ENCODE measurements around the gene NSMCE1.
"Not testable (repeated sequence)": the region's sequence is repeated elsewhere in the genome, so short reads cannot be mapped to it uniquely, and the experiment has no call there.

Gene NSMCE1

DNA sequence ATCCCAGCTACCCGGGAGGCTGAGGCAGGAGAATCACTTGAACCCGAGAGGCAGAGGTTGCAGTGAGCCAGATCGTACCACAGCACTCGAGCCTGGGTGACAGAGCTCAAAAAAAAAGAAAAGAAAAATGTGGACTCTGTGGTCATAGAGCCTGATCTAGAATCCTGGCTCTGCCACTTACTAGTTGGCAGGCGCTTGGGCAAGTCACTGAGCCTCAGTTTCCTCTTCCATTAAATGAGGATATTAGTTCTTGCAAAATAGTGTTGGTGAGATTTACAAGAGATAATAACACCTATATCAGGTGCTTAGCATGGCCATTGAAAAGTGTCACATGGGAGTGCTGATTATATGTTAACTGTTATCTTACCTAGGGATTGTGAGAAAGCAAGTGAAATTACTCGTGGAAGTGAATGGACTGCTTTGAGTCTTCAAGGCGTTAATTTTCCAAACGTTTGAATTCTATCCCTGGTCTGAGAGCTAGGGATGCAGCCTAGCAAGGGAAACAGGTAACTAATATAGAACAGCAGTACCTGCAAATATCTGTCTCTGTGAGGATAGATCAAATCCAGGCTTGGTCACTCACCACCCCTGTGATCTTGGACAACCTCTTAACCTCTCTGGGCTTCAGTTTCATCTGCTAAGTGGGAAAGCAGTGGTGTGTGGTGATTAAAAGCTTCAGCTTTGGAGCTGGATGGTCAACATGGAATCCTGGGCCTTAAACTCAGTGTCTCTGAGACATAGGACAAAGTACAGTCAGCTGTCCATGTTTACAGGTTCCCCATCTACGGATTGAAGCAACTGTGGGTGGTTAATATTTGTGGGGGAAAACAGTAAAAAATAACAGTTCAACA is 953 bp upstream of the NSMCE1 start:
- DNase-seq = no peak

DNA sequence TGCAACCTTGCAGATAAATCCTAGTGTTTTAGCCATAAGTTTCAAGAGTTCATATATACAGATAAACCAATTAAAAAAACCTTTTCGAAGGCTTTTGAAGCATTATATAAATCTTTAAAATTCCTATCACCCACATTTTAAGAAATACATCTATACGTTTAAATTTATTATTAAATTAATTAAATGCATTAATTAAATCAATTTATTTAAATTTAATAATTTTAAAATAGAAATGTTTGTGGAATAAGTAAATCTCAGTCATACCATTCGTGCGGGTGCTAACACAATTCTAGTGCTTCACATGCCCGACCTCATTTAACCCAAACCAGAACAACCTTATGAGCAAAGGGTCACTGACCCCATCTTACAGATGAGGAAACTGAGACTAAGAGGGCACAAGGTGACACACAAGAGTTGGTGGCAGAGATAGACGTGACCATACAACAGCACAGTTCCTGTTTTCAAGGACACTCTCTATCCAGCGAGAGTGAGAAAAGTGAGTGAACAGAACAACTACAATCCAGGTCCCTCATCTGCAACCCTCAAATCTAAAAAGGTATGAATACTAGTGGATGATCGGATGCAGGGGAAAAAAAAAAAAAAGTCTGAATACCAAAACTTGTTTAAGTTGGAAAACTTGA is 1.4 kb downstream of the NSMCE1 start:
- no peak for DNase-seq

DNA sequence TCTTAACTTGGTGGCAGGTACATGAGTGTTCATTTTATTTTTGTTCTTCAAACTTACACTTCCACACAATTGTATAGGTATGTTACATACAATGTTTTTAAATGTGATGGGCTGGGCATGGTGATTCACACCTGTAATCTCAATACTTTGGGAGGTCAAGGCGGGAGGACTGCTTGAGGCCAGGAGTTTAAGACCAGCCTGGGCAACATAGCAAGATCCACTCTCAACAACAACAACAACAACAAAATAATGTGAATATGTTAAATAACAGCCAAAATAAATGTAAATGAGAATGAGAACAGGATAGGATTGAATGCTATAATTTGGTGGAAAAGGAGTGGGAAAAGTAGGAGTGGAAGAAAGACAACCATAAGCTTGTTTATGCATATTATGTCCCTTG is 2.6 kb downstream of the NSMCE1 start:
- no peak for DNase-seq

DNA sequence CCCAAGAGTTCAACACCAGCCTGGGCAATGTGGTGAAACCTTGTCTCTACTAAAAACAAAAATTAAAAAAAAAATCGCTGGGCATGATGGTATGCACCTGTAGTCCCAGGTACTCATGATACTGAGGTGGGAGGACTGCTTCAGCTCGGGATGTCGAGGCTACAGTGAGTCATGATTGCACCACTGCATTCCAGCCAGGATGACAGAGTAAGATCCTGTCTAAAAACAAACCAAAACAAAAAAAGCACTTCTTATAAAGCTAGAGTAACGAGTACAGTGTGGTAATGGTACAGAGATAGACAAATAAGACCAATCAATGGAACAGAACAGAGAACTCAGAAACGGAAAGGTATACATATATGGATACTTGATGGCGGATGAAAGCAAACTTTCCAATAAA is 4.4 kb downstream of the NSMCE1 start:
- DNase-seq = no peak

DNA sequence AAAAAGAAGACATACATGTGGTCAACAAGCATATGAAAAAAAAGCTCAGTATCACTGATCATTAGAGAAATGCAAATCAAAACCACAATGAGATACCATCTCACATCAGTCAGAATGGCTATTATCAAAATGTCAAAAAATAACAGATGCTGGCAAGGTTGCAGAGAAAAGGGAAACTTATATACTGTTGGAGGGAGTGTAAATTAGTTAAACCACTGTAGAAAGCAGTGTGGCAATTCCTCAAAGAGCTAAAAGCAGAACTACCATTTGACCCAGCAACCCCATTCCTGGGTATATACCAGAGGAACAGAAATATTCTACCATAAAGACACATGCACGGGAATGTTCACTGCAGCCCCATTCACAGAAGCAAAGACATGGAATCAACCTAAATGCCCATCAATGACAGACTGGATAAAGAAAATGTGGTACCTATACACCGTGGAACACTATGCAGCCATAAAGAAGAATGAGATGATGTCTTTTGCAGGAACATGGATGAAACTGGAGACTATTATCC is 5.6 kb downstream of the NSMCE1 start:
- DNase-seq = not testable (repeated sequence)

DNA sequence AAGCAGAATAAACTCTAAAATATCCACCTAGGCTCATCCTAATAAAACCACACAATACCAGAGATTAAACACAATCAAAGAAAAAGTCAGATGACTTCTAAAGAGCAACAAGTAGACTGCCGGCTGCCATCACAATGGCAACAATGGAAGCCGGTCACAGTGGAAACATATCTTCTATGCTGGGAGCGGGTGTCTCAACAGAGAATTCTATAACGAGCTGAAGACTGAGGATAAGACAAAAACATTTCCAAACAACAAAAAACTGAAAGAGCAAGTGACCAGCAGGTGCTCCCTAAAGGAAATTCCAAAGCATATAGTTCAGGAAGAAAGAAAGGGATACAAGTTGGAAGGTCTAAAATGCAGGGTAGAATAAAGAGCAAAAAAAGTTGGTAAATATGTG is 8.9 kb downstream of the NSMCE1 start:
- no peak for DNase-seq

DNA sequence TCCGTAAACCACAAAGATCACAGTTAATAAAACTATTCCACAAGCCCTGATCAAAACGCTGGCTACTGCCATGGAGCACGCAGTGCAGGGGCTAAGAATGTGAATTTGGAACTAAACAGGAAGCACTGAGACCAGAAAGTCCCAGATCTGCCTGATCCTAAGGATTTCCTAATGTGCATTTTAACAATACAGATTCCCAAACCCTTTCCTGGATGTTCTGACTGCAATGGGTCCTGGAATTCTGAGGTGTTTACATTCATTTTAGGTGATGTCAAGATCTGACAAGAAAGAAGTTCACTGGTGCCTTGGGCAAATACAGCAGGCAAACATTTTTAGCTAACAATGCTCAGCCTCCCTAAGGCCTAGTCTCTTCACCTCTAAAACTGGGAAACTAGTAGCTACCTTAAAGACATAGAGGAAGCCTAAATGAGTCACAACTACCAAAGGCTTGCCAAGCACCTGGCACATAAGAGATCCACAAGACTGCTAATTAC is 10.3 kb downstream of the NSMCE1 start:
- DNase-seq = no peak

DNA sequence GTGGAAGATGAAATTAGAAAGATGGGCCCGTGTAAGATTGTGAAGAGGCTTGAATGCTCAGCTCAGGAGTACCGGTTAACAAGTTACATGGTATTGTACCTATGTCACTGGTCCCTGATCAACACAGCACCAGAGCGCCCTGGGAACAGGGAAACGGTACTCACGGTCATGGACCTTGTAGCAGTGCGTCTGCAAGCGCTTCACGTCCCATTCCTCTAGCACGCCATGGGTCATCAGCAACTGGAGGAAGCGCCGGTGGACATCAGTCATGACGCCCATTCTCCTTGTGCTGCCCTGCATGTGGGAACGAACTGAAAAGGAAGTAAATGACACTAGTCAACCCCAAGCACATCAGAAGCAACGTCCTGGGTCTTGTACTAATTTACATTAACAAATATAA is 11.3 kb downstream of the NSMCE1 start:
- no peak for DNase-seq

DNA sequence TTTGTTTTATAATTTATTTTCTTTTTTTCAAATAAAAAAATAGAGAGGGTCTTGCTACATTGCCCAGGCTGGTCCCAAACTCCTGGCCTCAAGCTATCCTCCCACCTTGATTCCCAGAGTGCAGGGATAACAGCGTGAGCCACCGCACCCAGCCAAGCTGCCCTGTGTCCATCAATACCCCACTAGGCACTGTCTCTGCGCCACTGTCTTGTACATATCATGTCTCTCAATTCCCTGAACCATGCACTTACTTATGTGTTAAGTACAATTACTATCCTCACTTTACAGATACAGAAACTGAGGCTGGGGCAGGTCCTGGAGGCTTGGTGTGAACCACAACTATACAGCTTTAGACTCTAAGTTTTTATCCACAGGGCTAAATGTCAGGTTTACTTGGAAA is 11.7 kb downstream of the NSMCE1 start:
- DNase-seq = no peak

DNA sequence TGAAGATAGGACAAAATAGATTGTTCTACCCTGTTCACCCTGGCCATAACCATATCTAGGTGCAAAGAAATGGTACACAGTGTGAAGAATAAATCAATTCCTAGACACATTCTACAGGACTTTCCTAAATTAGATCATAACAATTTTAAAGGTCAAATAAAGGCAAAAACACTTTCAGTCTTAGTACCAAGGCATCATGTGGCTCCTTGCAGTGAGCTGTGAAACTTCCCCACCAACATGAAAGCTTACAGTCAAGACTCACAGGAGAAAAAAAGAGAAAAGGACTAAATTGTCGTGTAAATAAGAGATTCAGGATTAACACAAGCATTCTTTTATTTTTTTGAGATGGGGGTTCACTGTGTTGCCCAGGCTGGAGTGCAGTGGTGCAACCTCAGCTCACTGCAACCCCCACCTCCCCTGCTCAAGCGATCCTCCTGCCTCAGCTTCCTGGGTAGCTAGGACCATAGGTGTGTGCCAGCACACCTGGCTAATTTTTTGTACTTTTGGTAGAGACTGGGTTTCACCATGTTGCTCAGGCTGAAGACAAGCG is 14.2 kb downstream of the NSMCE1 start:
- DNase-seq = no peak

DNA sequence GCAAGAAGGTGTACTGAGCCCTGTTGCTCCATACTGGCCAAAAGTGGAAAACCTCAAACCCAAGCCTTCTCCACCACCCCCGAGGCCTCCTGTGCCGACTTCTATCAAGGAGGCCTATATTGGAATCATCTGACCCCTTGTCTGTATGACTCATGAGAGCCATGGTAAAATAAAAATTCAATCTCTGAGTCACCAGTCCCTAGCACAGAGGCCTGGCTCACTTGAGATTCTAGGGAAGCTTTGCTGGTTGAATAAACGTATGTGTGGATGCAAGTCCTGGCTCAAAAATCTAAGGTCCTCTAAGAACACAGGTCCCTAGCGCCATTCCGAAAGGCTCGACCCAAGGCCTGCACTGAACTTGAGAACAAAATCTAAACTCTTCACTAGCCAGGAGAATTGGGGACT is 15.0 kb downstream of the NSMCE1 start:
- DNase-seq = no peak

DNA sequence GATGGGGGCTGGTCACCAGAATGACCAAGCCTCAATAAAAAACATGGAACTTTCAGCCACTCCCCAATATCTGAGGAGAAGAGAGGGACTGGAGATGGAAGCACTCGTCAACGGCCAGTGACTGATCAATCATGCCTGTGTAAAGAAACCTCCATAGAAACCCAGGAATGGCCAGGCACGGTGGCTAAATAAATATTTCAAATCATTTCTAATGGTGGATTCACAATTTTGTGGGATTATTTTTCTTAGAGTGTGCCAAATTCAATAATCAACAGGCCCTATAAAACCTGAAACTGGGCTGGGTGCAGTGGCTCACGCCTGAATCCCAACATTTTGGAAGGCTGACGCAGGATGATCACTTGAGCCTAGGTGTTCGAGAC is 16.4 kb downstream of the NSMCE1 start:
- DNase-seq = no peak

DNA sequence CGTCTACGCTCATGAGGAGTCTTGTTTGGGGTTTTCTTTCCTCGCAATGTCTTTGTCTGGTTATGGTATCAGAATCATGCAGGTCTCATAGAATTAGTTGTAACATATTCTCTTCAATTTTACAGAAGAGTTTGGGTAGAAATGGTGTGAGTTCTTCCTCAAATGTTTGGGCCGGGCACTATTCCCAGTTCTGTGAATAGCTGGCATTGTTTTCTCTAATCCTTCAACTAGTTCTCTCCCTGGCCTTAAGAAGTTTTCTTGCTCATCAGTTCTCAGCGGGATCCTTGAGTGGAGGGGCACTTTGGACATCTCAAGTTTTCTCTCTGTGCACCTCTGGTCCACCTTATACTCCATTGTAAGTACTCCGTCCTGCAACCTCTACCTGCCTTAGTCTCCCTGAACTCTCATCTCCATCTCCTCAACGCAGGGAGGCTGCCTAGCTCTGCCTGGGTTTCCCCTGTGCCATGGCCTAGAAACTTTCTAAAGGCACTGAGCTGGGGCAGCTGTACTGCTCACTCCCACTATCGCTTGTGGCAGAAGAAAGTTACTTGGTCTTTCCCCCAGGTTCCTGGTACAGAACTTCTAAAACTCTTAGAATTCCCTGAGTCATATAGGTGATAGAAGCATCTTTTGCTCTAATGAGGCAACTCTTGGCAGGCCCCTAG is 16.9 kb downstream of the NSMCE1 start:
- DNase-seq = no peak

DNA sequence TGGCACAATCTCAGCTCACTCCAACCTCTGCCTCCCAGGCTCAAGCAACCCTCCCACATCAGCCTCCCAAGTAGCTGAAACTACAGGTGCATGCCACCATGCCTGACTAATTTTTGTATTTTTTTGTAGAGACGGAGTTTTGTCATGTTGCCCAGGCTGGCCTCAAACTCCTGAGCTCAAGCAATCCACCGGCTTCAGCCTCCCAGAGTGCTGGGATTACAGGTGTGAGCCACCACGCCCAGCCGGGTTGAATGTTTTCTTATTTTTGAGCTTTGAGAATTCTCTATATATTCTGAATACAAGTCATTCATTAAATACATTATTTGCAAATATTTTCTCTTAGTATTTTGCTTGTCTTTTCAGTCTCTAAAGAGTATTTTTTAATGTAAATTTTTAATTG is 19.7 kb downstream of the NSMCE1 start:
- not testable (repeated sequence) for DNase-seq

DNA sequence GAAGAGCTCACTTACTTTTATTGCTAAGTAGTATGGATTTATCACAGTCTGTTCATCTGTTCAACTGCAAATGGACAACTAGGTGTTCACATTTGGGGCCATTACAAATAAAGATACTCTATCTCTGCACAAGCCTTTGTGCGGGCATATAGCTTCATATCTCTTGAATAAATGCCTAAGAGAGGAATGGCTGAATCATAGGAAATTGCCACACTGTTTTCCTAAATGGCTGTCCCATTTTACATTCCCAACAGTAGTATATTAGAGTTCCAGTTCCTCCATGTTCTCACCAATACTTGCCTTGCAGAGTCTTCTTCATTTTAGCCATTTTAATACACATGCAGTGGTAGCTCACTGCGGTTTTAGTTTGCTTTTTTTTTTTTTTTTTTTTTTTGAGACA is 20.5 kb downstream of the NSMCE1 start:
- DNase-seq = no peak

DNA sequence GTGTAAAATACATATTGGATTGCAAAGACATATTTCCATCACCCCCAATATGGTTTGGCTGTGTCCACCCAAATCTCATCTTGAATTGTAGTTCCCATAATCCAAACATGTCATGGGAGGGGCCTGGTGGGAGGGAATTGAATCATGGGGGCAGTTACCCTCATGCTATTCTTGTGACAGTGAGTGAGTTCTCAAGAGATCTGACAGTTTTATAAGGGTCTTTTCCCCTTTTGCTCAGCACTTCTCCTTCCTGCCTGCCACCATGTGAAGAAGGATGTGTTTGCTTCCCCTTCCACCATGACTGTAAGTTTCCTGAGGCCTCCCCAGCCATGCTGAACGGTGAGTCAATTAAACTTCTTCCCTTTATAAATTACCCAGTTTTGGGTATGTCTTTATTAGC is 21.5 kb downstream of the NSMCE1 start:
- not testable (repeated sequence) for DNase-seq

DNA sequence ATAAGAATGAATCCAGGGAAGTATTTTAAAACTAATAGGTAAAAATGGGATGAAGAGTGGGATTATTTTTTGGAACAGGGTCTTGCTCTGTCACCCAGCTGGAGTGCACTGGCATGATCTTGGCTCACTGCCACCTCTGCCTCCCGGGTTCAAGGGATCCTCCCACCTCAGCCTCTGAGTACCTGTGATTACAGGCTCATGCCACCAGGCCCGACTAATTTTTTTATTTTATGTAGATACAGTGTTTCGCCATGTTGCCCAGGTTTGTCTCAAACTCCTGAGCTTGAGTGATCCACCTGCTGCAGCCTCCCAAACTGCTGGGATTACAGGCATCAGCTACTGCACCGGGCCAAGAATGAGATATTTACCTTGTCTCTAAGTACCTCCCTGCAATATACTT is 22.1 kb downstream of the NSMCE1 start:
- no peak for DNase-seq

DNA sequence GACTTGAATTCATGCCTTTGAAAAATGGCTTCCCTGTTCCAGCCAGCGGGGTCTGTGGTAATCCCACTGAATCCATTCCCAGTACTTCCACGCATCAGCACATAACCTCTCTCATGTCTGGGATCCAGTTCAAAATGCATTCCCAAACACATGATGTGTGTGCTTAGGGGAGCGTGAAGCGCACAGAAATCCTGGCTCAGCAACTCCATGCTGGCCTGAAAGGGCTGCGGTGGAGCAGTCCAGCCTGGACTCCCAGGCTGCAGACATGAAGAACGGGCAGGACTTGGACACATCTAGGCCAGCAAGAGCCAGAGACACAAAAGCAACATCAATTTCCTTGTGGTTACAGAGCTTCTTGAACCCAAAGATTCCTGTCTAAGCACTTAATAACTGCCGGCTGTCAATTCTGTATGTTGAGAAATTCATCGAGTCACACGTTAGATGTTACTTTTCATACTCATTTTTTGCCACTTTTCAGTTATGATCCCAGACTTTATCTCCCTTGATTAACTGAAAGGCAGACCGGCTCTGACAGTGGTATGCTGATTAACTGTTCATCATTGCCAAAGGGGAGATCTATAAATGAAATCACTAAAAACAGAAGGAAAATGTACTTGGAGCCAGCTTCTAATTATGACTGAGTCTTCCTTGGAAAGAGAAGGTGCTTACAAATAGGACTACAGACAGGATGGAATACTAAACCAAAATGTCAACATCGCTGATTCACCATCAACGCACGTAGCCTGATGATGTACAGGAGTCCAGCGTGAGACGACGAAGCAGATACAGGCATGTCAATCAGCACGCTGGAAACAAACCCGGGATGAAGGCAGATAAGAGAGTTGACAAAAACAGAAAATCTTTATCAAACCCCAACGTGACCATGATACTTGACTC is 23.0 kb downstream of the NSMCE1 start:
- DNase-seq = no peak

DNA sequence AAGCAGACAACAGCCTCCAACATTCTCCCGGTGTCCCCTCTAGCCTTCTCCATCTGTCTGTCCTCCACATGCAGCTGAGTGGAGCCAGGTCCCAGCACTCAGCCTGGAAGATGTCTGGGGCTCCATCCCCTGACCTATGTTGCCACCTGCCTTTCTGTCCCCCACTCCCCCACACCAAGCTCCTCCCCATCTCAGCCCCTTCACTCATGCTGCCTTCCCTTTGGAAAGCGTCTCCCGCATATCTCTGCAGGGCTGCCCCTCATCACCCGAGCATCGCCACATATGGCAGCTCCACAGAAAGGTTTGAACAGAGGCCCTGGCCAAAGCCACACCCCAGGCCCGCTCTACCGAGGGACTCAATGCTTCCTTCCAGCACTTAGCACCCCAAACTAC is 24.2 kb downstream of the NSMCE1 start:
- no peak for DNase-seq

DNA sequence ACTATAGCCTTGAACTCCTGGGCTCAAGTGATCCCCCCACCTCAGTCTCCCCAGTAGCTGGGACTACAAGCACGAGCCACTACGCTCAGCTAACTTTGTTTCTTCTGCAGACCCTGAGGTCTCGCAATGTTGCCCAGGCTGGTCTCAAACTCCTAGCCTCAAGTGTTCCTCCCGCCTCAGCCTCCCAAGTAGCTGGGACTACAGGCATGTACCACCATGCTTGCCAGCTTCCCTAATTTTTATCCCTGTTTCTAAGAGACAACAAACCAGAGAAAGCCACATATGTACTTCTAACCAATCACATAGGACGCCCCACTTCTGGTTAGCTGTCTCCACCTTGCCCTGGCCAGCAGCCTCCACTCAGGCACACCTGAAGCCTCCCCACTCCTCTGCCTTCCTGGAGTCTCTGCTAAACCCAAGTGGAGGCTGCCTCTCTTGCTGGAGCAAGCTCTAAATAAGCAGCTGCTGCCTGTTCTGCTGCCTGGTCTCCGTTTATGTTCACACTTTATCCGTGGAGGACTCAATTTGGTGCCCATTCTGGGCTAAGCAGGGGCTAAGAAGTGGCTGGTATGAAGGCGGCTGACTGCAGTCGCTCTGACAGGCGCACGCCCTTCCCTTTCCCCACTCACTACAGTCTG is 24.7 kb downstream of the NSMCE1 start:
- no peak for DNase-seq

DNA sequence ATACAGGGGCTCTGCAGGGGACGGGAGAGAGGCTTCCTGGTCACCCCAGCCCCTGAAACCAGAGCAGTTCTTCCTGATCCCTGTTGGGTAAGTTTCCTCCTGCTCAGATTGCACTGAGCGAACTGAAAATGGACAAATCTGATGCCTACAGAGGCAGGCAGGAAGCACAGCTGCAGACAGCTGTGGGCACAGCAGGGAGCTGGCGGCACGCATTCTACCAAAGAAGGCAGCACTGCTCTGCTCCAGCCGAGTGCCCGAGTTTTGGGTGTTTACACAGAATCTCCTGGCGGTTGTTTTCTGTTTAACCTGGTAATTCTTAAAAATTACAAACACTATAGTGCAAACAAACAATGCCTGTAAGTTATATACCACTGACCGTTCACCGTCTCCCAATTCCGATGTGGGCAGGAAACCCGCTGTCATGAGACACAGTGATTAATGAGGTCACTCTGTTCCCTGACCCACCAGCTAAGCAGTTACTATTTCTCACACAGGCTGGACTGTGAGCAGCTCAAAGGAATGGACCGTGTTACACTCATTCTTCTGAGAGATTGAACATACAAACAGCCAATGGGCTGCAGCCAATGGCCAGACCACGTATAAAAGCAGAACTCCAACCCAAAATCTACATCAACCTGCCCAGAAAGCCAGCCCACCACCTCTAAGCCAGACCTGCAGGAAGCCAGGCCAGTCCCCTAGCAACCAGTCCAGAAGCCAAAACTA is 25.5 kb downstream of the NSMCE1 start:
- DNase-seq = no peak

All from activated gamma-delta T cell (primary cell).